T-helper 1 cell treated with Interleukin-12 subunit alpha and Interleukin-12 subunit beta and Interleukin-4 antibody, amounts not matched to agents 30 ng/mL and 1 ng/mL, for 36 hours (primary cell): ENCODE data around the gene HSD17B11. TPM values are rescaled to one million over a fixed set of nuclear protein-coding genes. Genes with fewer than 3 reads are reported as not detected.
"Not testable (repeated sequence)": the region's sequence is repeated elsewhere in the genome, so short reads cannot be mapped to it uniquely, and the experiment has no call there.

Experiments
- intact Hi-C: fragments of 100-400 bp; cut with micrococcal nuclease; formaldehyde crosslinking; loops from one replicate; pipeline ENCODE4 v1.15.1; 2024
- total RNA-seq: library from RNA; stranded (reverse); gene quantifications from 2 replicates; pipeline ENCODE4 v1.2.3, GENCODE V29; 2022

The HSD17B11 gene
- total RNA-seq, 1 donor from 2014 or later, result 24.6 TPM

DNA sequence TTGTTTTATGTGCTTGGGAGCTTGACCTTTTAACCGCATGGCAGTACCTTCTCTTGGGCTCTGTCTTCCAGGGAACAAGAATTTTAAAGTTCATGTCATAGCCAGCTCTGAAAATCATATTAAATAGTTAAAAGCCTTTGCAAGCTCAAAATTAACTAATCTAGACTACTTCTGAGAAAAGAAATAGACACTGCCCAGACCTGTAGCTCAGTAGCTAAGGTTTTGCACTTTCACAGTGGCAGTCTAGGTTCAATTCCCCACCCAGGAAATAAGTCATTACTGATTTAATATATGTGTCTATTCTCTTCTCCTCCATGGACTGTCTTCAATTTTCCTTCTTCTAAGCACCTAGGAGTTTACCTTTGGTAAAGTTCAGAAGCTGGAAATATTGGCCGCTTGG, 27.4 kb downstream of the HSD17B11 start:
- intact Hi-C loops, result no loop called here

DNA sequence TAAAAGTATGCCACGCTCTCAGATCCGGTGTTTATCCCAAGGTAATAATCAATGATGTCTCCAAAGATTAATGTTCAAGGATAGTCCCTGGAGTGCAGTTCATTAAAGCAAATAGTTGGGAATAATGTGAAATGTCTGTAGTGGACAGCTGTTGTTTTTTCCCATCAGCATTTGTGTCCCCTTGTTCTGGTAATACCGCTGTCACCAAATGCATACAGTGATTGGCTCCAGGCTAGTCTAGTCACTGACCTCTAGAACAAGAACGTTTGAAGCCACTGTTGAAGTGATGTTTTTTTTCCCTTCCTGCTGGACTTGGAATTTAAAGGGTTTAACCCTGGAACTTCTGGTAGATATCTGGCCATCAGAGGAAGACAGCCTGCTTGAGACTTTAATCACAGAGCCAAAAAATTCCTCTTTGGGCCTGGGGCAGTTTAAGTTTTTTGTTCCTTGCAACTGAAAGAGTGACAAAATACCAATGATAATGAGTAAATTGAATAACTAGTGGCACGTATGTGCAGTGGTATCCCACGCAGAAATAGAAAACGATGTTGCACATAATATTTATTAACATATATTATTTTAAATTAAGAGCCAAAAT, 30.6 kb downstream of the HSD17B11 start:
- intact Hi-C loops, result no loop called here

DNA sequence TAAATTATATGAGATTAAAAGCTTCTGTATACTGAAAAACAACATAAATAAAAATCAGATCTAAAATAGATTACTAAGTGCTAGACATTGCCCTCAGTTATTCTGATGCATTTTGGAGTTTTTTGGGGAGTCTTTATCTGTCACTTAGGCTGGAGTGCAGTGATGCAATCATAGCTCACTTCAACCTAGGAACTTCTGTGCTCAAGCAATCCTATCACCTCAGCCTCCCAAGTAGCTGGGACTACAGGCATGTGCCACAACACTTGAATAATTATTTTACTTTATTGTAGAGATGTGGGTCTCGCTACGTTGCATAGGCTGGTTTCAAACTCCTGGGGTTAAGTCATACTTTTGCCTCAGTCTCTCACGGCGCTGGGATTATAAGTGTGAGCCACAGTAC, 31.7 kb downstream of the HSD17B11 start:
- intact Hi-C loops, result no loop called here

DNA sequence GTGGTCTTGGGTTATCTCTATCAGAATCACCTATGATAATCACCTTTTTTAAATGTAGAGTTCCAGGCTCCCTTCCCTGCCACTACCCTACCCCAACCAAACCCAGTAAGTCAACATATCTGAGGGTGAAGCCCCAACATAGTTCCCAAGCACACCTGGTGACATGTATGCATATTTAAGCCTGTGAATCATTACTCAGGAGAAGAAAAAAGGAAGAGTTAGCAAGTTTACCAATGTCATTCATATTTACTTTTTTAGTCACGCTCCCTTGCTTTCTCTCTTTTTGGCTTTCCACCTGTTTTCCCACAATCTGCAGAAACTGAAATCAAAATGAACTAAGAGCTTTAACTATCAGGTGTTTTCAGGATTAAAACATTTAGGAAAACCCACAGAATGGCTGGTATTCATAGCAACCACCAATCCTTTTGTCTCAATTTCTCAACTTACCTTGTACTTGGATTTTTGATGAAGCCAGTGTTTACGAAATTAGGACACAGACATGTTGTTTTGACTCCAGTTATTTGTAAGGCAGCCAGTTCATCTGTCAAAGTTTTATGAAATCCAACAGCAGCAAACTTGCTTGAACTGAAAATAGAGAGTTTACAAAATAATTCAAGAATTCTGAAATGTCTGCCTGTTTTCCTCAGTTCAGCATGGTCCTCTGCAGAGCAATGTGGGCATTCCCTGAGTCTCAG, 34.0 kb downstream of the HSD17B11 start:
- intact Hi-C loops, result no loop called here

DNA sequence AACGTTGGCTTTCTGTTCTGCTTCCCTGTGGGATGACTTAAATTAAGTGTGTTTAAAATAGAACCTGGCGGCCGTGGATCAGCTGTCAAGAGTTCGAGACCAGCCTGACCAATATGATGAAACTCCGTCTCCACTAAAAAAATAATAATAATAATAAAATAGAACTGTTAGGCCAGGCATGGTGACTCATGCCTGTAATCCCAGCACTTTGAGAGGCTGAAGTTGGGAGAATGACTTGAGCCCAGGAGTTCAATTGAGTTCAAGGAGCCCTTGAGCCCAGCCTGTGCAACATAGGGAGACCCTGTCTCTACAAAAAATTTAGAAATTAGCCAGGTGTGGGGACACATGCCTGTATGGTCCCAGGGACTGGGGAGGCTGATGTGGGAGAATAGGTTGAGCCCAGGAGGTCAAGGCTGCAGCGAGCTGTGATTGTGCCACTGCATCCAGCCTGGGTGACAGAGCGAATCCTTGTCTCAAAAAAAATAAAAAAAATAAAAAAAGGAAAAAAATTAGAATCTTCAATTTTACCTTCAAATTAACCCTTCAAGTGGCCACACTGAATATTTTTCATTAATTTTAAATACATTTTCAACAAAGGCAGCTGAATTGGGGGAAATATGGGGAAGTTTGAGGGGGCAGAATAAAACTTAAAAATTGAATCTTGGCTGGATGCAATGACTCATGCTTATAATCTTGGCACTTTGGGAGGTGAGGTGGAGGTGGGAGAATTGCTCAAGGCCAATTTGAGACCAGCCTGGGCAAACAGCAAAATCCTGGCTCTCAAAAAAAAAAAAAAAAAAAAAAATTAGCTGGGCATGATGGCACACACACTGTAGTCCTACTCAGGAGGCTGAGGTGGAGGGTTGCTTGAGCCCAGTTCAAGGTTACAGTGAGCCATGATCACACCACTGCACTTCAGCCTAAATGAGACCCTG, 36.6 kb downstream of the HSD17B11 start:
- intact Hi-C loops, result loop anchor here (5.0 kb wide), 1 partner anchor 113 kb away; no protein-coding TSS in a partner anchor

DNA sequence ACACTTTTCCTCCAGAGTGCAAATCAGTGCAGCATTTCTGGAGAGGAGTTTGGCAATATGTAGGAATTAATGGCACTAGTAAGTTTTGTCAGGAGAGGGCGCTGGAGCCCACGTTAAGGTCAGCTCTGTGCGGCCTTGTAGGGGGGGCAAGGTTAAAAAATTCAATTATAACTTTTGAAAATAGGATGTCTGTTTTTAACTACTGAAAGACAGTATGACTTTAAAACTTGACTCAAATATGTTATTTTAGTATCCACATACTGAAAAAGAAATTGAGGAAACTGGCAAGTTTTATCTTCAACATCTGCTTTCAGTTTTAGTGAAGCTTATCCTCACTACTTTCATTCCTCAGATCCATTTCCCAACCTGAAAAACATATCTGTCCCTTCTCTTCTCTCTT, 37.4 kb downstream of the HSD17B11 start:
- intact Hi-C loops, result loop anchor here (5.0 kb wide), 1 partner anchor 114 kb away; no protein-coding TSS in a partner anchor

DNA sequence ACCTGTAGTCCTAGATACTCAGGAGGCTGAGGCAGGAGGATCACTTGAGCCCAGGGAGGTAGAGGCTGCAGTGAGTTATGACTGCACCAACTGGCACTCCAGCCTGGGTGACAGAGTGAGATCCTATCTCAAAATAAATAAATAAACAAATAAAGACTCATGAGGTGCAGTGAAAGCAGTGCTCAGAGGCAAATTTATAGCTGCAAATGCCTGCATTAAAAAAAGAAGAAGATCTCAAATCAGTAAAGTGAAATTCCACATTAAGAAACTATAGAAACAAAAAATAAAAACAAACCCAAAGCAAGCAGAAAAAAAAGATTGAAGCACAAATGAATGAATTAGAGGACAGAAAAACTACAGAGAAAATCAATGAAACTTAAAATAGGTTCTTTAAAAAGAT, 45.8 kb downstream of the HSD17B11 start:
- intact Hi-C loops, result no loop called here

DNA sequence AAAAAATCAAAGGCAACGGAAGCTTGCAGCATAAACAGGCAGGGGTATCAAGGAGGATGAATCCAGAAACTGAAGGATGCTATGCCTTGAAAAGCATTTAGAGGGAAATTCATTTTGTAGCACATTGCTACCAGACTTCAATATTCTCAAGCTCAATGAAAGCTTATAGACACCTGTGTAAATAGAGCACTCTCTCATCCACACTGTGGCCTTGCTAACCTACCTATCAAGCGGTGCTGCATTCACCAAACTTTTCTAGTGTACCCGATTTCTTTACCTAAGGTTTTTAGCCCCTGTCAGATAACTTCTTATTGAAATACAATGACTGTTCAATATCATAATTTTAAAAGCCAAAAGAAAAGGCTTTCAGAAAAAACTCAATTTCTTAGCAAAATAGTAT, 48.1 kb downstream of the HSD17B11 start:
- intact Hi-C loops, result no loop called here

DNA sequence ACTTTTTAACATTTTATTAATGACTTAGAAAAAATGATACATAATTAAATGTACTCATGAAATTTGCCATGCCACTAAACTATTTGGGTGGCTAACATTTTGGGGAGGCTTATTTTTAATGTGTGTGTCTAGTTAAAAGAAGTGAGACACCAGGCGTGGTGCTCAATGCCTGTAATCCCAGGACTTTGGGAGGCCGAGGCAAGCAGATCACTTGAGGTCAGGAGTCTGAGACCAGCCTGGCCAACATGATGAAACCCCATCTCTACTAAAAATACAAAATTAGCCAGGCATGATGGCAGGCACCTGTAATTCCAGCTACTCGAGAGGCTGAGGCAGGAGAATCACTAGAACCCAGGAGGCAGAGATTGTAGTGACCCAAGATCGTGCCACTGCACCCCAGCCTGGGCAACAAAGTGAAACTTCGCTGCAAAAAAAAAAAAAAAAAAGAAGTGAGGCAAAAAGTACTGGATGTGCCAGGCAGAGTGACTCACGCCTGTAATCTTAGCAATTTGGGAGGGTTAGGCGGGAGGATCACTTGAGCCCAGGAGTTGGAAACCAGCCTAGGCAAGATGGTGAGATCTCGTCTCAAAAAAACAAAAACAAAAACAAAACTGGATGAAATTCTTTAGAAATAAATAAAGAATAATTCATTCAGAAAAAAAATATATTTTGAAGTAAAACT, 48.9 kb downstream of the HSD17B11 start:
- intact Hi-C loops, result not testable (repeated sequence)

DNA sequence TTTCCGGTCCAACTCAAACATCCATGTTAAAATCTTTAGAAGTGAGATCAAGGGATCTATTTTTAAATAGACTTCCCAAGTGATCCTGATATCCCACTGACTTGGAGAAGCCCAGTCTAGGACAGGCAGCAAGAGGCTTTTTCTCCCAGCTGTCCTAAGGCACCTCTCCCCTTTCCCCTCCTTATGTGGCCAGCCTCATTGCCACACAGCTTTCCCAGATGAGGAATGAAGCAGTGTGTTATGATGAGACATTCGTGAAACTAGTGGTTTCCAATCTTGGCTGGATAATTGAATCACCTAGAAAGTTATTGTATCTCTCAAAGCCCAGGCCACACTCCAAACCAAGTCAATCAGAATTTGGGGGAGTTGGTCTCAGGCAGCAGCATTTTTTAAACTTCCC, 51.5 kb downstream of the HSD17B11 start:
- intact Hi-C loops, result no loop called here

DNA sequence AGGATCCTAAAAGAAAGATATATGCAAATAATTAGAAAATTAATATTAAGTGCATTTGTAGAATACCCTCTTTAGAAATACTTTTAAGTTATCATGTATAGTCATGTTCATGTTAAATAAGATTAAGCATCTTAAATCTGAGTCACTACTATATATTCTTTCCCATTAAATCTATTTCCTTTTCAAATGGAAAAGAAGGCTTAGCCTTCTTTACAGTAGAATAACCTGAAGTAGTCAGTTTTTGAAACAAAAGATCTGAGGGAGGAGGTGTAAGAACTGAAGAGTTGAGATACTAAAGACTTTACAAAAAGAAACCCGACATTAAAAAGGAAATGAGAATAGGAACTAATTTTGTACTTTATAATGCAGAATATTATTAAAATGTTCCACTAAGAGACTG, 53.6 kb downstream of the HSD17B11 start:
- intact Hi-C loops, result no loop called here

DNA sequence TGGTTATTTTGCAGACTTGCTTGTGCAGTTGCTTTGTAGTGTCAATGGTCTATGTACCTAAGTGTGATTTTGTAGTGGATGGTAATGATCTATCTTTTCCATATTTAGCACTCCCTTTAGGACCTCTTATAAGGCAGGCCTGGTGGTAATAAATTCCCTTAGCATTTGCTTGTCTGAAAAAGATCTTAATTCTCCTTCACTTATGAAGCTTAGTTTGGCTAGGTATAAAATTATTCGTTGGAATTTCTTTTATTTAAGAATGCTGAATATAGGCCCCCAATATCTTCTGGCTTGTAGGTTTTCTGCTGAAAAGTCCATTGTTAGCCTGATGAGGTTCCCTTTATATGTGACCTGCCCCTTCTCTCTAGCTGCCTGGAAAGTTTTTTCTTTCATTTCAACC, 57.7 kb downstream of the HSD17B11 start:
- intact Hi-C loops, result no loop called here

DNA sequence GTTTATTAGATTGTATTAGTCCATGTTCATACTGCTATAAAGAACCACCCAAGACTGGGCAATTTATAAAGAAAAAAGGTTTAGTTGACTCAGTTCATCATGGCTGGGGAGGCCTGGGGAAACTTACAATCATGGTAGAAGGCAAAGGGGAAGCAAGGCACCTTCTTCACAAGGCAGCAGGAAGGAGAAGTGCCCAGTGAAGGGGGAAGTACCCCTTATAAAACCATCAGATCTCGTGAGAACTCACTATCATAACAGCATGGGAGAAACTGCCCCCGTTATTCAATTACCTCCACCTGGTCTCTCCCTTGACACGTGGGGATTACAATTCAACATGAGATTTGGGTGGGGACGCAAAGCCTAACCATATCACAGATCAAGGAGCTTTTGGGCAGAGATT, 60.2 kb downstream of the HSD17B11 start:
- intact Hi-C loops, result no loop called here

DNA sequence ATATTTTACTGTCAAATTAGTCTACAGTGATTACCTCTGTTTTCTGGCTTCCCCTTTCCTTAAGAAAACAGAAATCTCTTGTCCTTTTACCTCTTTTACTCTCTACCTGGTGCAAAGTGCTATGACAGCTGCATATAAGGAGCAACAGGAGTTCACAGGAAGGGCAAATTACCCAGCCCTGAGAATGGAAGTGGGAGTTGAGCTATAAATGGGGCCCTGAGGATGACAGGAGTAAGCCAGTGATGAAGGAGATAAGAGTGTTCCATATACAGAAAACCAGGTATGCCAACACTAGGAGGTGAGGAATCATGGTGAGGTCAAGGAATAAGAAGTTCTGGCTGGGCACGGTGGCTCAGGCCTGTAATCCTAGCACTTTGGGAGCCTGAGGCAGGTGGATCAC, 63.9 kb downstream of the HSD17B11 start:
- intact Hi-C loops, result no loop called here

DNA sequence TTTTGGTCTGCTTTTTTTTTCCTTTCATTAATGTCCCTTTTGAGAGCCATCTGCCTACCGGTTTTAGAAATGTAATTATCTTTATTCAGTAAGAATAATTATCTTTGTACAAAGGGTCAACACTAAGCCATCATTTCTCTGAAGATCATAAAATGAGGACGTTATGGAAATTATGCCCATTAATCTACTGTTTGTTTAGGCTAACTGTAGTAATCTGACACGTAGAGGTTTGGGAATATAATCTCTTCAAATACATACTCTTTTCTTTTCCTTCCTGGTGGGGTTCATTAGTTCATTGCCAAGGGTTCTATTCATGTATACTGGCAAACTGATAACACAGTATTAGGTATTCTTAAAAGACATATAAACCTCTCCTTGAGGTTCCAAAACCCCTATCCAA, 64.5 kb downstream of the HSD17B11 start:
- intact Hi-C loops, result no loop called here

DNA sequence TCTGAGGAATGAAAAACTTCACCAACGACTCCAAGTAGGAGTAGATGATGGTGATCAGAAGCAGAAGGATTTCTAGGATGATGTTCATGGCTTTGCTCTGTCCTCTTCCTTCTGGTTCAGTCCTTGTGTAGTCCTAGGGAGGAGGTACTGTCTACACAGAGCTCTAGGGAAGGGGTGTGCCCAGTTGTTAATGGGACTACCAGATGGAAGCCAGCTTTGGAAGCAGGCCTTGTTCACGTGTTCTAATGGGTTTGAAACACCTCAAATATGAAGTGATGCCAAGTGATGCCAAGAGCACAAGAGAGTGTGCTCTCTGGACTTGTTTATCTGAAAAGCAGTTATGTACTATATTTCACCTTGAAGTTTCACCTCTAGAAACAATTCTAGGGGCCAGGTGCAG, 68.2 kb downstream of the HSD17B11 start, which contains the start of gene HSD17B13:
TSS of gene HSD17B13 (minus strand) at position 129 of the 400 bp plus-strand sequence. CDS start at position 88, 41 bp downstream.
- intact Hi-C loops, result no loop called here

DNA sequence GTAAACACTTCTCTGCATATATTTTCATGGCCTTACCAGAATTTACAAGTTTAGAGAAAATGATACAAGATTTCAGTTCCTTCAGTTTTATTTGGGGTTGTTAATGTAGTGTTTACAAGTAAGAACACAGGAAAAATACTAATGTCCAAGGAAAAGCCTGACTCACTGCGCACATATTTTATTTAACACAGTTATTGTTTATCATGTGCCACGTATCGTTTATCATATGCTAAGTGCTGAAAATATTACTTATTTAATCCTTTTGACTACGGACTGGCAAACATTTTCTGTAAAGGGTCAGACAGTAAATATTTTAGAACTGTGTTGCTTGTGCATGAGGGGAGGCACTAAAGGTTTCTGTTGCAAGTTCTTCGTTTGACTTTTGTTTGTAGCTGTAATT, 69.1 kb downstream of the HSD17B11 start:
- intact Hi-C loops, result no loop called here

DNA sequence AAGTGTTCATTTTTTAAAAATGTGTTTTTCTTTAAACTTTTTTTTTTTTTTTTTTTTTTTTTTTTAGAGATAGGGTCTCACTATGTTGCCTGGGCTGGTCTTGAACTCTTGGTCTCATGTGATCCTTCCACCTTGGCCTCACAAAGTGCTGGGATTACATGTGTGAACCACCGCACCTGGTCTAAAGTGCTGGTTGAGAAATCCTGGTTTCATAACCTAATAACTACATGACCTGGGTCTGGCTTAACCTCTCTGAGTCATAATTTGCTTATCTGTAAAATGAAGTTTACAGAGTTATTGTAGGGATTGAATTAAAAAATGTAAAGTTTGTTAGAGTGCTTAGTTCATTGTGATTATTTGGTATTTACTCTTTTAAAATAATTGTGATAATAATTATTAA, 73.5 kb downstream of the HSD17B11 start:
- intact Hi-C loops, result no loop called here

DNA sequence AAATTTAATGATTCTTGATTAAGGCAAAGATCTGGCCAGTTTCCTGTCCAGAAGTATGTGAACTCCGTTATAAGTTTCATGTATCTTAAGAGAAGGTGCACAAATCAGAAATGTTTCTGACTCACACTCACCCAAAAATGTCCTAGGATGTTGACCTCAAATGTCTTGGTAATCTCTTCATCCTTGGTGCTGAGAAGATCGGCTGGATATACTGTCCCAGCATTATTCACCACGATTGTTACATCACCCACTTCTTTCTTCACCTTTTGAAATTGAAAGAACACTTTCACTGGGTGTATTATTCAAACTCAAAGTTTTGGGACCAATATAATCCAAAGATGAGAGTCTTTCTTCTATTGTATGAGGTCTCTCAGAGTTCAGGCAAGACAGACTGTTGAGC, 74.0 kb downstream of the HSD17B11 start:
- intact Hi-C loops, result no loop called here

DNA sequence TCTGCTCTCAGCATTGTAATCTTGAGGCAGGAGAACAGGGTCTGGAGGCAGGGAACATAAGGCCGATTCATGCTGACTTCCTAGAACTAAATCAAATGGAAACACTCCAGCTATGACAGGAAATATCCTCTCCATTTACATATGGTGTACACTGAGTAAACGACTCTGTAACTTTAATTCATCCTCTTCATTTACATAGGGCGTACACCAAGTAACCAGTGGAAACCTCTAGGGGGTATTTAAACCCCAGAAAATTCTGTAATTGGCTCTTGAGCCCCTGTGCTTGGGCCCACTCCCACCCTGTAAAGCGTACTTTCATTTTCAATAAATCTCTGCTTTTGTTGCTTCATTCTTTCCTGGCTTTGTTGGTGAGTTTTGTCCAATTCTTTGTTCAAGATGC, 76.0 kb downstream of the HSD17B11 start:
- intact Hi-C loops, result not testable (repeated sequence)

DNA sequence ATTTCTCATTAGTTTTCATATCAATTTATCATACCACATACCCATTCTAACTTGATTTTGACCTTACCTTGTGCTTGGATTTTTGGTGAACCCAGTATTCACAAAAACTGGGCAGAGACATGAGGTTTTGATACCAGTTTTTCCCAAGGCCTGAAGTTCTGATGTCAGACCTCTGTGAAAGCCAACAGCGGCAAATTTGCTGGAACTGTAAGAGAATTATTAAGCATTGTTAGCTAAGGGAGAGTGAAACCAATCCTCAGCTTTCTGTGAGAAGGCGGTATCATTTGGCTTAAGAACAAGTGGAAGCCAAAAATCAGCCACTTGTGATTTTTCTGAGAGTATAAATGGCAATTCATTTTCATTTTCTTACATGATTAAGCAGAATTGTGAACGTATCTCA, 77.2 kb downstream of the HSD17B11 start:
- intact Hi-C loops, result no loop called here
